Ascending aorta (tissue), 2 donors: ENCODE measurements around the gene PPA1. TPM values are rescaled to one million over a fixed set of nuclear protein-coding genes. Genes with fewer than 3 reads are reported as not detected.
A peak's percentile ranks its signal among the peaks of the same experiment; 100 is the strongest.

ENCODE experiments used
- DNase-seq, 2 donors: peaks; one replicate each; pipeline ENCODE4 v3.0.0-alpha.2; 2019; ENCODE audit warnings: low spot score in 2 of 2
- H3K27ac ChIP-seq, 2 donors: fragments of 200-600 bp; sonication (generic); one replicate each; pipeline ENCODE4 v1.5.1; 2016 to 2017; ENCODE audit warnings: mild to moderate bottlenecking in 1 of 2
- H3K27me3 ChIP-seq: fragments of 200-600 bp; sonication (generic); one replicate; pipeline ENCODE4 v1.5.1; 2017
- H3K36me3 ChIP-seq, 2 donors: fragments of 200-600 bp; sonication (generic); one replicate each; pipeline ENCODE4 v1.5.1; 2016
- H3K4me1 ChIP-seq, 2 donors: fragments of 200-600 bp; sonication (generic); one replicate each; pipeline ENCODE4 v1.5.1; 2016 to 2017; ENCODE audit warnings: mild to moderate bottlenecking in 1 of 2
- H3K4me3 ChIP-seq, 2 donors: fragments of 200-600 bp; sonication (generic); one replicate each; pipeline ENCODE4 v1.5.1; 2016 to 2017; ENCODE audit warnings: mild to moderate bottlenecking in 1 of 2
- H3K9me3 ChIP-seq, 2 donors: fragments of 200-600 bp; sonication (generic); one replicate each; pipeline ENCODE4 v1.5.1; 2016
- CTCF ChIP-seq, 3 experiments: fragments of 200-600 bp in 2 of 3; fragments of 450-650 bp in 1 of 3; sonication (generic) in 2 of 3; IDR thresholded peaks; one replicate each; pipeline ENCODE4 v1.5.1; 2016 to 2019; ENCODE audit warnings: antibody characterized with exemption in 3 of 3, mild to moderate bottlenecking in 1 of 3, moderate library complexity in 1 of 3
- intact Hi-C: fragments of 100-400 bp; cut with DNase I; formaldehyde crosslinking; loops from one replicate; pipeline ENCODE4 v1.15.1; 2023
- total RNA-seq: library from RNA; depleted of rRNA; stranded (reverse); fragments of >200 nt; gene quantifications from one replicate; pipeline ENCODE4 v1.1.0, GENCODE V29; 2016

Gene PPA1
- total RNA-seq, 1 donor from 2014 or later: 66.4 TPM

- intact Hi-C loops: loop anchor here (5.0 kb wide), 1 partner anchor 88 kb away; the partner anchor contains the start of gene TYSND1
- no peak for TF ChIP-seq CTCF (IDR thresholded peaks at IDR 0.05)
- DNase-seq: no peak
- H3K4me1 ChIP-seq: peaks cover 0 to 8% of the 10 kb centered on the region in 2 donors
- H3K9me3 ChIP-seq: no peaks in the 10 kb centered on the region
- no peak overlapping the region for H3K27ac ChIP-seq
- H3K27me3 ChIP-seq: no peaks in the 10 kb centered on the region
- H3K4me3 ChIP-seq: no peak overlapping the region
- H3K36me3 ChIP-seq: no peaks in the 10 kb centered on the region
Measured at GRCh38 chr10:70234668-70235447, 1.6 kb upstream of the PPA1 start.

GRCh38 chr10:70233939-70234300, 691 bp upstream of the PPA1 start:
- peak overlapping the region; percentile 84 to 95 for H3K4me3 ChIP-seq
- peak overlapping the region; percentile 44 to 72 for H3K27ac ChIP-seq
- H3K27me3 ChIP-seq: no peaks in the 10 kb centered on the region
- peaks cover 0 to 8% of the 10 kb centered on the region in 2 donors for H3K4me1 ChIP-seq
- intact Hi-C loops: loop anchor here (1.0 to 5.0 kb wide), 7 partner anchors 13 to 170 kb away; partner anchors contain the start of genes EIF4EBP2, LRRC20, SAR1A and TYSND1
- H3K9me3 ChIP-seq: no peaks in the 10 kb centered on the region
- no peak for TF ChIP-seq CTCF (IDR thresholded peaks at IDR 0.05)
- DNase-seq: no peak
- no peaks in the 10 kb centered on the region for H3K36me3 ChIP-seq

DNA sequence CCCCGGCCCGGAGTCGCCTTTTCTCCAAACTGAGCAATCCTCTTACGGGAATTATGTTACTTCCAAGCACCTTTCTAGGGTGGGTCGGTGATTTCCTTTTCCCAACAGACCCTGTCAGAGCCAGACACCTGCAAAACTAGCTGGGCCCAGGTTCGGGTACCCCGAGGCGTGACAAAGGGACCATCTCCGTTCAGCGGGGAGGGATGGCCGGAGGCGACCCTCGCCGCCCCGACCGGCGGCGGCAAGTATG, 445 bp downstream of the PPA1 start:
- no peak for DNase-seq
- no peaks in the 10 kb centered on the region for H3K36me3 ChIP-seq
- peak overlapping the region; percentile 84 to 95 for H3K4me3 ChIP-seq
- no peak for TF ChIP-seq CTCF (IDR thresholded peaks at IDR 0.05)
- H3K27me3 ChIP-seq: no peaks in the 10 kb centered on the region
- no peaks in the 10 kb centered on the region for H3K9me3 ChIP-seq
- intact Hi-C loops: loop anchor here (1.0 to 5.0 kb wide), 7 partner anchors 11 to 172 kb away; partner anchors contain the start of genes EIF4EBP2, LRRC20, SAR1A and TYSND1
- peak overlapping the region; percentile 42 to 68 for H3K27ac ChIP-seq
- peaks cover 0 to 12% of the 10 kb centered on the region in 2 donors for H3K4me1 ChIP-seq

- H3K27ac ChIP-seq: peak overlapping the region; percentile 42 to 68
- DNase-seq: no peak
- TF ChIP-seq CTCF (IDR thresholded peaks at IDR 0.05): no peak
Measured at GRCh38 chr10:70232155-70232858, 922 bp downstream of the PPA1 start.

DNA sequence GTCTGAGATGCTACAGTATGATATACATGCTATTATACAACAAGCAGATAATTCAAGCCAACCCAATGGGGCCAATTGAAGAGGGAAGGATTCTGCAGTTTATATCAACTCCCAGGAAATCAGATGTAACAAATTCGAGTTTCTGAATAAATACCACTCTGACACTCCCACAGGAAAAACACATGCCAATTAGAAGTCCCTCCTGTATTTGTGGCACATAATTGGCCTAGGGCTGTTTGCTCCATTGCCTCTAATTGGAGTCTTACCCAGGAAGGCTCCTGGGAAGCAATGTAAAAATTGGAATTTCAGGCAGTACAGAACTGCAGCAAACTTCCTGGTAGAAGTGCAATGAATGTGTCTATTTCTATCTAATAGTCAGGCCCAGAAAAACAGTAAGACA, 4.7 kb downstream of the PPA1 start:
- peaks cover 0 to 10% of the 10 kb centered on the region in 2 donors for H3K4me1 ChIP-seq
- no peak overlapping the region for H3K4me3 ChIP-seq
- no peaks in the 10 kb centered on the region for H3K27me3 ChIP-seq
- no peaks in the 10 kb centered on the region for H3K36me3 ChIP-seq
- no peak for TF ChIP-seq CTCF (IDR thresholded peaks at IDR 0.05)
- no peak for DNase-seq
- intact Hi-C loops: loop anchor here (10.0 kb wide), 1 partner anchor 656 kb away; the partner anchor contains the start of gene PCBD1
- no peaks in the 10 kb centered on the region for H3K9me3 ChIP-seq
- H3K27ac ChIP-seq: no peak overlapping the region

More at GRCh38 chr10:70232155-70232858, 922 bp downstream of the PPA1 start:
- Histone ChIP-seq H3K36me3 (no peaks in the 10 kb centered on the region), H3K4me3 (peak overlapping the region; percentile 84 to 95), H3K9me3 (no peaks in the 10 kb centered on the region), H3K4me1 (peaks cover 0 to 12% of the 10 kb centered on the region in 2 donors), H3K27me3 (no peaks in the 10 kb centered on the region)
- intact Hi-C loops: loop anchor here (5.0 kb wide), 1 partner anchor 85 kb away; the partner anchor contains the start of gene TYSND1
